Hematopoietic multipotent progenitor cell (in vitro differentiated cells): ENCODE measurements around the gene PRKAR2A. TPM values are rescaled to one million over a fixed set of nuclear protein-coding genes. Genes with fewer than 3 reads are reported as not detected.
"Not testable (repeated sequence)": the region's sequence is repeated elsewhere in the genome, so short reads cannot be mapped to it uniquely, and the experiment has no call there.

Experiments
- DNase-seq, 3 donors: peaks; one replicate each; pipeline ENCODE4 v3.0.0-alpha.2; 2011 to 2015; ENCODE audit warnings: low read depth in 2 of 3, low spot score in 2 of 3
- total RNA-seq: library from RNA; depleted of rRNA; stranded (reverse); fragments of >200 nt; gene quantifications from one replicate; pipeline ENCODE4 v1.2.3, GENCODE V29; 2012

The PRKAR2A gene
- total RNA-seq, 1 donor = 20.5 TPM

GRCh38 chr3:48784426-48785120, 63.1 kb downstream of the PRKAR2A start:
- no peak for DNase-seq

GRCh38 chr3:48783304-48783703, 64.4 kb downstream of the PRKAR2A start:
- no peak for DNase-seq

DNA sequence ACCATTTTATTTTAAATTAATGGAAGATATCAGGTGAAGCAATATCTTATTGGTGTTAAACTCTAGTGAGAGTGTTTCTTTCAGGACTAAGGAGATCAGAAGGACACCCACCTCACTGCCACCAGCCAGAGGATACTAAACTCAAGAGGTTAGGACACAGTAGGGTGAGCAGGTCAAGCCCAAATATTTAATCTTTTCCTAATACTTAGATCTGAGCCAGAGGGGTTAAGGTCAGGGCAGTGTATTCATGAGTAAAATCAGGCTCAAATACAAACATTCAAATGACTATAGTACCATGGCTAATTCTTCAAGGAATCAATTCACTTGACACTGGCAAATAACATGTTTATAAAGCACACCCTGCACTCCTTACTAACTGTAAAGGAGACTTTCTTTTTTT, 65.6 kb downstream of the PRKAR2A start:
- no peak for DNase-seq

DNA sequence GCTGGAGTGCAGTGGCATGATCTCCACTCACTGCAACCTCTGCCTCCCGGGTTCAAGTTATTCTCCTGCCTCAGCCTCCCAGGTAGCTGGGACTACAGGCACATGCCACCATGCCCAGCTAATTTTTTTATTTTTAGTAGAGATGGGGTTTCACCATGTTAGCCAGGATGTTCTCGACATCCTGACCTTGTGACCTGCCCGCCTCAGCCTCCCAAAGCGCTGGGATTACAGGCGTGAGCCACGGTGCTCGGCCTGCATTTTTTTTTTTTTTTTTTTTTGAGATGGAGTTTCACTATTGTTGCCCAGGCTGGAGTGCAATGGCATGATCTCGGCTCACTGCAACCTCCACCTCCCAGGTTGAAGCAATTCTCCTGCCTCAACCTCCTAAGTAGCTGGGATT, 69.1 kb downstream of the PRKAR2A start:
- DNase-seq = not testable (repeated sequence)

- DNase-seq = peak in 1 of 3 donors; percentile 32
Measured at GRCh38 chr3:48776854-48777253, 70.8 kb downstream of the PRKAR2A start.

DNA sequence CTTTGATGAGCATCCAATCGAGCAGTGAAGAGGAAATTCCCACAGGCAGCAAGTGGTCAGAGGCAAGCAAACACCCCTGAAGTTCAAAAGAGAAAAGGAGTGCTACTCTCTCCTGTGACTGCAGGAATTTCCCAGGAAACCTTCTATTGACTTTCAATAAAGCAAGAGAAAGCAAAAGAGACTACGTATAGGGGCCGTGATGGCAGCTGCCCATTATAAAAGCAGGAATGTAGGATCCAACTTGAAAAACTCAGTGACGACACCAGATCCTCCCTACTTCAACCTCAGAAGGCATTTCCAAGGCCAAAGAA, 77.5 kb downstream of the PRKAR2A start:
- no peak for DNase-seq

DNA sequence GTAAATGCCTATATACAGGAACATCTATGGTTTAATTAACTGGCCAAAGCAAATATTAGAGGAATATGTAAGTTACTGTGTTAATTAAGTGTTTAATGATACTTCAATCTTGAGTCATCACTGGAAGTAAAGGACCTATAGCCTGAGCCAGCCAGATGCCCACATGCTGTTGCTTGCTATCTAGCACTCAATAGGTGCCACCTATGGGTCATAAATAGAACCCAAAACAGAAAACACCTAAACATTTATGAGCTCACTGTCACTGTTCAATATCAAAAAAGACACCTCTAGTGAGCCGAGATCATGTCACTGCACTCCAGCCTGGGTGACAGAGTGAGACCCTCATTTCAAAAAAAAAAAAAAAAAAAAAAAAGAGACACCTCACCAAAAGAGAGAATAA, 82.3 kb downstream of the PRKAR2A start:
- DNase-seq = no peak

DNA sequence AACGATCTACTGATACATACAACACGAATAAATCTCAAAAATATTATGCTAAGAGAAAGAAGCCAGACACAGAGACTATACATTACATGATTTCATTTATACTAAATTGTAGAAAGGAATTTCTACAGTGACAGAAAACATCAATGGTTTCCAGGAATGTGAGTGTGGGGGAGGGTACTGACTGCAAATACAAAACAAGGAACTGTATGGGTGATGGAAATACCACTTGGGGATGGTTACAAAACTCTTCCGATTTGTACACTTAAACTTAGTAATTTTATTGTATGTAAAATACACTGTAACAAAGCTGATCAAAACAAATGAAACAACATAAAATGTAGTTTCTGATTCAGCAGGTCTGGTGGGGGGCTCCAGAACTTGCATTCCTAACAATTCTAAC, 84.9 kb downstream of the PRKAR2A start:
- no peak for DNase-seq

GRCh38 chr3:48759991-48760540, 87.6 kb downstream of the PRKAR2A start:
- DNase-seq = not testable (repeated sequence)

DNA sequence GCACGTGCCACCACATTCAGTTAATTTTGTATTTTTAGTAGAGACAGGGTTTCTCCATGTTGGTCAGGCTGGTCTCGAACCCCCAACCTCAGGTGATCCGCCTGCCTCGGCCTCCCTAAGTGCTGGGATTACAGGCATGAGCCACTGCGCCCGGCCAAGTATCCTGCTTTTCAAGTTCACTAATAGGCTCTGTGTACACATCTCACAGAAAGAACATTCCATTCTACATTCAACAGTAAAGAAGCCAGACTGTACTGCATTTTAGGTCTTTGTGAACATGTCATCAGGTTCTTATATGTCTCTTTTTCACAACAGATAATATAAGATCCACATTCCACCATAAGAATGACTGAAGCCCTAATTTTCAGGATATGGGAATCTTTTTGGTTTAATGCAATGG, 88.1 kb downstream of the PRKAR2A start:
- DNase-seq = not testable (repeated sequence)

GRCh38 chr3:48759071-48759470, 88.6 kb downstream of the PRKAR2A start:
- DNase-seq = no peak

DNA sequence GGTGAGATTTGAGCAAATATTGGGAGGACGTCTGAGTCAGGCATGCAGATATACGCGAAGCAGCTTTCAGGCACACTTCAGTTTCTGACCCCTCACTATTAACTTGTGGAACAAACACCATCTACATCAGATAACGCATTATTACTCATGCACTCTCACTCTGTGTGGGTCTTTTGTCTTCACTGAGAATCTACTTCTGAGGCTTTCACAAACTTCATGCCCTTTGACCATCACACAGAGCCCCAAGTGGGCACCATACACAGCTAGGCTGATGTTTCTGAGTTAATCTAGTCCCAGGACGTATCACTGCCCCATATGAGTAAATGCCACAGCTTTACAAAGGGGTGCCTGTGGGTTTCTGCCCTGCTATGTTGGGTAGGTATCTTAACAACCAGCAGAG, 91.0 kb downstream of the PRKAR2A start:
- DNase-seq = no peak

GRCh38 chr3:48750856-48751255, 96.8 kb downstream of the PRKAR2A start:
- no peak for DNase-seq

DNA sequence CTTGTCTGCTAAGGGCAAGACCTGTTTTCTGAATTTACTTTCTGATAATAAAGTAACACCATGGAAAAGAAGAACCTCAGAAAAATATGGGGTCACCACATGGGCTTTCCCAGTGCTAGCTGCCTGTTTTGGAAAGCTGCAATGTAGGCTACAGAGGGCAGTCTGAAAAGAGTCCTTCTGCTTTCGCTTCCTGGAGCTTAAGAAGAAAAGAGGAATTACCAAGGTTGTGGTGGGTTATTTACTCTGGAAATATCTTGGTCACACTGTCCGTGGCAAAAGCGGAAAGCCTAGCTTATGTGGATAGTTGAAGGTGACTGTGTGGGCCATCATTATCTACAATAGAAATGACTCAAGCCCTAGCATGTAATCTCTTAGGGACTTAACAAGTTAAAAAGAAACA, 98.9 kb downstream of the PRKAR2A start:
- DNase-seq = no peak

DNA sequence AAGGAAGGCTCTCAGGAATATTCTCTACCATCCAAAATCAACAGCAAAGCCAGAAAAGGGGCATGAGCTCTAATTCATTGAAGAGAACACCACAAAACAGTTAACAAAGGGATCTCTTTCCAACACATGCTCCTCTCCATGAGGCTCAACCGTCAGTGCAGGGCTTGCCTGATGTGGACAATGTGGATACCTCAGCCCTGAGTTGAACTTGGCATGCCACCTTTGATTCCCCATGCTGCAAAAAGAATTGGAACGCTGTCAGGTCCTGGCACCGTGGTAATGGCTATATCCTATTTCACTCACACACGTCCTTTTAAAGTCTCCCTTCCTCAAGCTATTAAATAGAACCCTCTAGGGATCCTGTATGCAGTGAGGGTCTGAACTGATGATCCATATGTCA, 100.0 kb downstream of the PRKAR2A start:
- no peak for DNase-seq

DNA sequence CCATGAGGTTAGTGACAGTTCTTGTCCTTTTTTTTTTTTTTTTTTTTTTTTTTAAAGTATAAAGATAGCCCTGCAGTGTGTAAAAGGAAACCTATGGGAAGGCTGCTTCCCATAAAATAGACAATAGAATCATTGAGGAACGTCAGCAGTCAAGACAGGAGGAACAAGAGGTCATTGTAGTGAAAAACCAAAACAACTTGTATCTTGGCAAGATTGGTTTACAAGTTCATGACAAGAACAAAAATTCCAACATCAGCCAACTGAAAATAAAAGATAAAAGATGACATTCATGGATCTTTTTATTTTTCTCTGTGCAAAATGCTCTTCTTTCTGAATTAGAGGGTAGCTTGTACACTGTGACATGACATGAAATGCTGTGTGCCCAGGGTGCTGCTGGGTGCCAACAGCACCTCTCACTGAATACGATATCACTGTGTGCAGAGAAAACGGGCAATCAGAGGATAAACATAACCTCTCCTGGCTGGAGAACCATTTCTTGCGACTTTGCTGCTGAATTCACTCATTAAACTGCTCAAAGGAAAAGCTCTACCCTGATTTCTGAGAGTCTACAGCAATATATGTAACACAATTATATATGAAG, 100.6 kb downstream of the PRKAR2A start:
- no peak for DNase-seq

DNA sequence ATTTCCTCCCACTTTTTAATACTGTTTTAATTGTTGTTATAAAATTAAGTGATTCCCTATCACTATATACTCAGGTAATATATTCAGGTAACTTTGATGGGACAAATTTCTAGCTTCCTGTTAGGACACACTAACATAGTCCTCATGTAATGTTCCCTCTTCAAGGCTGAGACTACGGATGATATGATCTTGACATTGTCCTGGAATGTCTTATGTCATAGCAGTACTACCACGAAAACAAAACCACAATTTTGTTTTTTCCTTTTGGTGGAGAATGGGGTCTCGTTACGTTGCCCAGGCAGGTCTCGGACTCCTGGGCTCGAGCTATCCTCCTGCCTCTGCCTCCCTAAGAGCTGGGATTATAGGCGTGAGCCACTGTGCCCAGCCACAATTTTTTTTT, 103.9 kb downstream of the PRKAR2A start:
- DNase-seq = no peak

- not testable (repeated sequence) for DNase-seq
Measured at GRCh38 chr3:48741226-48741625, 106.4 kb downstream of the PRKAR2A start.

- peak in 2 of 3 donors; percentile 43 to 59 for DNase-seq
Measured at GRCh38 chr3:48739955-48740823, 107.5 kb downstream of the PRKAR2A start.

DNA sequence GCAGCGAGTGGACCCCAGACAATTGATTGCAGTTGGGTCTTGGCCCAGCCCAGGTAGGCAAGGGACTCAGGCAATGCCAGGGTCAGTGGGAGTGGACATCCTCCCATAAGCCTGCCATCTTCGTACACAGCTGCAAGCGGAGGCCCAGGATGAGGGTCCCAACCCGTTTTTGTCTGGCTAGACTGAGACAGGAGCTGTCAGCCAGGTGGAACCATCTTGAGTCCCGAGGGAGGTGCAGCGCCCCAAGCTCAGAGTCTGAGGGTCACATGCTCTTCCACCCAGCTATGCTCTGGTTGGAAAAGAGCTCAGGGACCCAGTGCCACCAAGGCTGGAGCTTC, 108.1 kb downstream of the PRKAR2A start:
- DNase-seq = no peak

DNA sequence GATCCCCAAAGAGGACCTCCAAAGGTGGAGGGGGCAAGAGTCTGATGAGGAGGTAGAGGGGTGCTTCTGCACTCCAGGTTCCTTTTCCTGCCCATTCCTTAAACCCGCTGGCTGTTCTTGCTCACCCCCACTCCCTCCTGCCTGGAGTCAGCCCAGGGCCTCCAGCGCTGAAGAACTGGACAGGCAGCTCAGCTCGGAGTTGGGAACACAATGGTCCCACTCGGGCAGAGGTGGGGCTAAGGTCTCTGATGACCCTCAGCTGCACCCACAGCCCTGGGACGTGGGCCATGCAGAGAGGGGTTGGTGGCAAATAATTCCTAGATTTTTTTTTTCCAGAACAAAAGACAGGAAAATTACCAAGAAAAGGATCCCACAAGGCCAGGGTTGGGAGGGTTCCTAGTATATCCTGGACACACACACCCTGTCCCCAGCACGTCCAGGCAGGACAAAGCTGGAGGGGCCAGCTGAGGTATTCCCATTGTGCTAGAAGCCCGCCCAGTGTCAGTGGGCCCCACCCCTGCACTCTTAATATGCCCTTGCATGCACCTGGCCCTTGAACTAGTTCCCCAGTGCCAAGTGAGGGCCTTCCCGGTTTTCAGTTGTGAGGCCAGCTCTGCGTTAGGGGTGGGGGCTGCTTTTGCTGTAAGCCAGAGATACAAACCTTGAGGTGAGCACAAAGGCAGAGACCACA, 108.6 kb downstream of the PRKAR2A start:
- no peak for DNase-seq
